ENCODE data around the gene ARHGAP8. TPM values are rescaled to one million over a fixed set of nuclear protein-coding genes. Genes with fewer than 3 reads are reported as not detected.

The ARHGAP8 gene
- total RNA-seq, 1 donor from 2014 or later = 0.96 TPM

DNA sequence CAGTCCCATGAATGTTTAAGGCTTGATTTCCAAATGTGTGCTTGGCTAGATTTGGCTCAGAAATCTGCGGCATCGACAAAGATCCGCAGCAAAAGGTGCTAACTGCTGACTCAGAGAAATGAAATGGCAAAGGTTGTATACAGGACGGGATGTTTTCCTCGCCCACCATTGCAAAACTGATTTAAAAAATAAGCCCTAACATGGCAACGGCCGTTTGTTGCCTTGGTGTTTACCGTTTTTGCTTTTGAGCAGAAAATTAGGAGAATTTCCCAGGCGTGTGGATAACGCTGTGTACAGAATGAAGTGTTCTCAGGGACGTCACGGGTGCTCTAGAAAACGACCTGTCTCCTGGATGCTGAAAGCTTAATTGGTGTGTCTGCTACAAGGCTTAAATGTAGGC, 70.2 kb downstream of the ARHGAP8 start:
- DNase-seq (ENCODE audit: low read depth, low spot score) = no peak
- Mint-ChIP-seq H3K4me3 (no peak overlapping the region), H3K36me3 (ENCODE audit: low read depth) (no peaks in the 10 kb centered on the region), H3K9me3 (no peaks in the 10 kb centered on the region), H3K27me3 (ENCODE audit: low read depth) (peaks cover 2% of the 10 kb centered on the region), H3K27ac (ENCODE audit: unreplicated experiment) (no peak overlapping the region), H3K4me1 (no peaks in the 10 kb centered on the region)
- TF ChIP-seq, protein P1, sequence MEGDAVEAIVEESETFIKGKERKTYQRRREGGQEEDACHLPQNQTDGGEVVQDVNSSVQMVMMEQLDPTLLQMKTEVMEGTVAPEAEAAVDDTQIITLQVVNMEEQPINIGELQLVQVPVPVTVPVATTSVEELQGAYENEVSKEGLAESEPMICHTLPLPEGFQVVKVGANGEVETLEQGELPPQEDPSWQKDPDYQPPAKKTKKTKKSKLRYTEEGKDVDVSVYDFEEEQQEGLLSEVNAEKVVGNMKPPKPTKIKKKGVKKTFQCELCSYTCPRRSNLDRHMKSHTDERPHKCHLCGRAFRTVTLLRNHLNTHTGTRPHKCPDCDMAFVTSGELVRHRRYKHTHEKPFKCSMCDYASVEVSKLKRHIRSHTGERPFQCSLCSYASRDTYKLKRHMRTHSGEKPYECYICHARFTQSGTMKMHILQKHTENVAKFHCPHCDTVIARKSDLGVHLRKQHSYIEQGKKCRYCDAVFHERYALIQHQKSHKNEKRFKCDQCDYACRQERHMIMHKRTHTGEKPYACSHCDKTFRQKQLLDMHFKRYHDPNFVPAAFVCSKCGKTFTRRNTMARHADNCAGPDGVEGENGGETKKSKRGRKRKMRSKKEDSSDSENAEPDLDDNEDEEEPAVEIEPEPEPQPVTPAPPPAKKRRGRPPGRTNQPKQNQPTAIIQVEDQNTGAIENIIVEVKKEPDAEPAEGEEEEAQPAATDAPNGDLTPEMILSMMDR (conservative IDR thresholded peaks at IDR 0.05) = no peak

DNA sequence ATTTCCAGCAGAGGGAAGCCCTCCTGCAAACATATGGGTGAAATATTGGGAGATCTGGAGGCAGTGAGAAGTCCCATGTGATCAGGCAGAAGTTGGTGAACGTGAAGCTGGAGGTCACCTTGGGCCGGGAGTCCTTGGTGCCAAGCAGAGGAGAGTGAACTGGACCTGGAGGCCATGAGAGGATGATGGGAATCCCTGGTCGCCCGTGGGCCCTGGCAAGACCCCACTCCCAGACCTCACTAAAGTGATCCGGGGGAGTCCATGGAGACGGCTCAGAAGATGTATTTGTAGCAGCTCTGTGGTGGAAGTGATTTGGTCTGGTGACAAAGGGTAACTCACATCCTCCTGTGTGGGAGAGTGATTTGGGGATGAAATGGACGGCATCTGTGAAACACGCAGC, 71.0 kb downstream of the ARHGAP8 start:
- no peaks in the 10 kb centered on the region for H3K36me3 Mint-ChIP-seq (ENCODE audit: low read depth)
- TF ChIP-seq, protein P1 (conservative IDR thresholded peaks at IDR 0.05) = no peak
- no peak overlapping the region for H3K27ac Mint-ChIP-seq (ENCODE audit: unreplicated experiment)
- H3K27me3 Mint-ChIP-seq (ENCODE audit: low read depth) = peaks cover 2% of the 10 kb centered on the region
- no peaks in the 10 kb centered on the region for H3K9me3 Mint-ChIP-seq
- H3K4me3 Mint-ChIP-seq = no peak overlapping the region
- no peak for DNase-seq (ENCODE audit: low read depth, low spot score)
- H3K4me1 Mint-ChIP-seq = no peaks in the 10 kb centered on the region

DNA sequence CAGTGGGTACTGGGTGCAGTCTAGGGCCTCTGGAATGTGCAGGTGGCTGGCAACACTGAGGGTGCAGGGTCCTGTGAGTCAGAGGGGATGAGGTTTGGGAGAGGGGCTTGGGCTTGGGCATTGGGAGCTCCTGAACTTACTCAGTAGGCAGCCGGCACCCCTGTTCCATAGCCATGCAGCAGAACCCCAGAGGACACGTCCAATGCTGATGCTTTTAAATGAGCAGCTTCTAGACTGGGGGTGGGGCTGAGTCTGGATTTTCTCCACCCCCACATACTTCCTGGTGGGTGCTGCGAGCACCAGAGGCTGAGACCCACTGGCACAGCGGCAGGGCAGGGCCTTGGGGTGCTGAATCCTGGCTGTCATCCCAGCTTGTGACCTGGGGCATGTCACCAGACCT, 71.4 kb downstream of the ARHGAP8 start:
- DNase-seq (ENCODE audit: low read depth, low spot score) = no peak
- H3K27ac Mint-ChIP-seq (ENCODE audit: unreplicated experiment) = no peak overlapping the region

DNA sequence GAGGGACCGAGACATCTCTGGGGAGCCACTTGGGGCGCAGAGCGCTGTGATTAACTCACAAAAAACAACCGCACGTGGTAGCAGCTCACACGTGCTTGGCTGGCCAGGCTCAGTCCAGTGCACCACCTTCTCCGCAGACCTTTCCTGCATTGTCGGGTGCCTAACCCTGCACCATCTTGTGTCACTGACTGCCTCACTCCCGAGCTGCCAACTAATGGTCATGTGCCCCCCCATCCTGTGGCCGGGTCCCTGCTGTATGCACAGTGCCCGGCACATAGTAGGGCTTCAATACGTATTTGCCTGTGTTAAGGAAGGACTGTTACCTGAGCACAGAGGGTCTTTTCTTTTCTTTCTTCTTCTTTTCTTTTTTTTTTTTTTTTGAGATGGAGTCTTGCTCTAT, 71.9 kb downstream of the ARHGAP8 start:
- H3K36me3 Mint-ChIP-seq (ENCODE audit: low read depth) = no peaks in the 10 kb centered on the region
- H3K27me3 Mint-ChIP-seq (ENCODE audit: low read depth) = peaks cover 2% of the 10 kb centered on the region
- H3K4me1 Mint-ChIP-seq = no peaks in the 10 kb centered on the region
- TF ChIP-seq, protein P1 (conservative IDR thresholded peaks at IDR 0.05) = no peak
- H3K9me3 Mint-ChIP-seq = no peaks in the 10 kb centered on the region
- no peak overlapping the region for H3K4me3 Mint-ChIP-seq
- no peak for DNase-seq (ENCODE audit: low read depth, low spot score)
- no peak overlapping the region for H3K27ac Mint-ChIP-seq (ENCODE audit: unreplicated experiment)

More for the DNA sequence above, 71.4 kb downstream of the ARHGAP8 start:
- no peaks in the 10 kb centered on the region for H3K4me1 Mint-ChIP-seq
- TF ChIP-seq, protein P1 (conservative IDR thresholded peaks at IDR 0.05) = no peak
- no peak overlapping the region for H3K4me3 Mint-ChIP-seq
- H3K9me3 Mint-ChIP-seq = no peaks in the 10 kb centered on the region
- no peaks in the 10 kb centered on the region for H3K36me3 Mint-ChIP-seq (ENCODE audit: low read depth)
- H3K27me3 Mint-ChIP-seq (ENCODE audit: low read depth) = peaks cover 2% of the 10 kb centered on the region

DNA sequence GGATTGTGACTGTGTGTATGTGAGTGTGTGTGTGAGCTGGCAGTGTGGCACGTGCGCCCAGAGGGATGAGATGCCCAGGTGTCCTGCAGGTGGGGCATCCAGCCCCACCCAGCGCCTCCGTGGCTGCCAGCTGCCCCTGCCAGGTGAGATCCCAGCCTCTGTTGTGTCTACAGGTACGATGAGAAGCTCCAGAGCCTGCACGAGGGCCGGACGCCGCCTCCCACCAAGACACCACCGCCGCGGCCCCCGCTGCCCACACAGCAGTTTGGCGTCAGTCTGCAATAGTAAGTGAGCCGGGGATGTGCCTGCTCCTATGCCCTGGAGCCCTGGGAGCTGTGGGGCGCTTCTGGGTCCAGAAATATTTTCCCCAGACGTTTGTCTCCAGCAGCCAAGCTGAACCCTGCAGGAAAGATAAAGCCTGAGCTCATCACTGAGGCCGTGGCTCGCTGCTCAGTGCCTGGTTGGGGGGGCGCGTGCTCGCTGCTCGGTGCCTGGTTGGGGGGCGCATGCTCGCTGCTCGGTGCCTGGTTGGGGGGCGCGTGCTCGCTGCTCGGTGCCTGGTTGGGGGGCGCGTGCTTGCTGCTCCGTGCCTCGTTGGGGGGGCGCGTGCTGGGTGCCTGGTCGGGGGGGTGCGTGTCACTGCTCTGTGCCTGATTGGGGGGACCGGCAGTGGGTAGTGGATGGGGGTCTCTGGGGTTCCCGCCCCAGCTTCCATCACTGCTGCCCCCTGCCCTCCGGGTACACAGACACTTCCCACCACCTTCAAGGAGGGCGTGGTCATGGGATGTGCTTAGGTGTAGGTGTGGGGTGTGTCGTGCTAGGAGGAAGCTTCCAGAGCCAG, 73.2 kb downstream of the ARHGAP8 start:
- no peak overlapping the region for H3K4me3 Mint-ChIP-seq
- no peak for DNase-seq (ENCODE audit: low read depth, low spot score)
- no peaks in the 10 kb centered on the region for H3K4me1 Mint-ChIP-seq
- TF ChIP-seq, protein P1 (conservative IDR thresholded peaks at IDR 0.05) = no peak
- H3K27ac Mint-ChIP-seq (ENCODE audit: unreplicated experiment) = no peak overlapping the region
- H3K9me3 Mint-ChIP-seq = no peaks in the 10 kb centered on the region
- peaks cover 2% of the 10 kb centered on the region for H3K27me3 Mint-ChIP-seq (ENCODE audit: low read depth)
- no peaks in the 10 kb centered on the region for H3K36me3 Mint-ChIP-seq (ENCODE audit: low read depth)

Data from neural crest cell (in vitro differentiated cells).